DMS 273 (cell line): ENCODE measurements around the gene SPAG7.
"Not testable (repeated sequence)": the region's sequence is repeated elsewhere in the genome, so short reads cannot be mapped to it uniquely, and the experiment has no call there.

Source experiments
- DNase-seq: peaks from one replicate; lab custom pipeline; 2025; ENCODE audit not compliant: unreplicated experiment; lab: John Stamatoyannopoulos, UW

SPAG7 gene

DNA sequence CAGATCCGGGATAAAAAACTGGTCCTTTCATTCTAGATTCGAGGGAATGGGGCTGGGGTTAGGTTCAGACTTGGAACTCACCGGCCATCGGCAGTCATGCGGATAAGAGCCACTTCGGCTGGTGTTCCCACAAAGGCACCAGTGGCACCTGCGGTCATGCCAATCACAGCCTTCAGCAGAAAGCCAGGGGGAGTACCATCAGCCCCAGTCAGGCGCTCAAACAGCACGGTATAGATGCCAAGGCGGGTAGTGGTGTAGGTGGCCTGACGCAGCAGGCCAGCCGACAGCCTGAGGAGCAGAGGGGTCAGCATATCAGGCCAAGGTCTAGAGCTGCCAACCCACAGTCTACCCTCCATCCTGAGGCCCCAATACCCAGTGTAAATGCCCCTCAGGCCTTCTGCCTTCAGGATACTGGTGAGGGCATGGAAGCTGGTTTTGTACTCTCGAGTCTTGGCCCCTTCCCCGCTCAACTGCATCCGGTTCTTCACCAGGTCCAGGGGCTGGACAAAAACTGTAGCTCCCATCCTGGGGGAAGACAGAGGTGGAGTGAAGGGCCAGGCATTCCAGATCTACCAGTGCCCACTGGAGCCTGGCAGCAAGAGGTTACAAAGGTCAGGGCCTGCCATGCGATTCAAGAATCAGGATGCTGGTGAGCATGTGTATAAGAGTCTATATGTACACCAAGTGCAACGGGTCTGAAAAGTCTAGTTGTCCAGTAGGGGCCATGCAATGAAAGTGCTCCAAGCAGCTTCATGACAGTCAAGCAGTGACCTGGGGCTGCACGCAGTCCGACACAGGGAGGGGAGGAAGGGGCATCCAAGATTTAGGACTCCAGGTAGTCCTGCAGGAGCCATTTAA is 28.7 kb downstream of the SPAG7 start:
- peak; percentile 44 for DNase-seq

DNA sequence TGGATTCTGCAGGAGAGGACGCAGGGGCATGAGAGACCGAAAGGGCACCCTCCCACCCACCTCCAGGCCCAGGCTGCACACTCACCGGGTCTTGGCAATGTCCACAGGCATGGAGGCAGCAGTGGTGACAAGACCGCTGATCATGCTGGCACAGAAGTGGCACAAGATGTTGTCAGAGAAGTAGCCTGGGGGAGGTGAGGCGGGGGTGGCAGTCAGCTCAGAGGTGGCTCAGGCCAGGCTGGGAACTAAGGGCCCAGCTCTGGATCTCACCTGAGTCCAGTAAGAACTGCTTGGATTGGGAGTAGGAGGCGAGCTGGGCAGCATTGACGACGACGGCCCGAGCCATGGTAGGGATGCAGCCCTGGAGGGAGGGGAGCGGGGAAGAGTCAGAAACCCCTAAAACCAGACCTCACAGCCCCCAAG is 29.5 kb downstream of the SPAG7 start:
- no peak for DNase-seq

DNA sequence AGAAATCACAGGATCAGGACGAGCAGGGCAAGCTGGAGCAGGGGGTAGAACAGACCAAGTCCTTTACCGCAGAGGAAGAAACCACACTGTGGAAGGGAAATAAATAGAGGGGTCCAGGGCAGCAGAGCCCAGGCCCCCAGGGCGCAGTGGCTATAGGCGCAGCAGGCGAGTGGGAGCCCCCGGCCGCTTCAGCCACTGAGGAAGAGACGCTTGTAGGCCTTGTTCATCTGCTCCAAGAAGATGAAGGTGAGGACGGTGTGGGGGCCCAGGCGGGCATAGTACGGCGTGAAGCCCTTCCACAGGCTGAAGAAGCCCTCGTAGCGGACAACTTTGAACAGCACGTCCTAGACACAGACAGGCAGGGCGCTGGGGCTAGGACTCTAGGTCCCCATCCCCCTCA is 30.1 kb downstream of the SPAG7 start:
- no peak for DNase-seq

DNA sequence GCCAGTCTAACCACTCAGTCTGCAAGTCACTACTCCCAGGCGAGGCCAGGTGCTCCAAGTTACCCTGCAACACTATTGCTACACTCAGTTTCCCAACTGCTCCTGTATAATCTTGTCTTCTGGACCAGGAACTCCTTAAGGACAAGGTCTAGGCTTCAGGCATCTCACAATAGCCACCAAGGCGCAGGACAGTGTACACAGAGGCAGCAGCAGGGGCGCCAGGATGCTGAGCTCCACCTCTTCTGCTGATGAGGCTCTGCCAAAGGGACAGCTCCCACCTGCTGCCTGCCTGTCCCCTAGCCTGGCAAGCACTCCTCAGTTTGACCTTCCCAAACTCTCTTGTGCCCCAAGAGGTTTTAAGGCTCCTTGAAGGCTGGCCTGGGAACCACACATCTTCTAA is 31.2 kb downstream of the SPAG7 start:
- DNase-seq: no peak

DNA sequence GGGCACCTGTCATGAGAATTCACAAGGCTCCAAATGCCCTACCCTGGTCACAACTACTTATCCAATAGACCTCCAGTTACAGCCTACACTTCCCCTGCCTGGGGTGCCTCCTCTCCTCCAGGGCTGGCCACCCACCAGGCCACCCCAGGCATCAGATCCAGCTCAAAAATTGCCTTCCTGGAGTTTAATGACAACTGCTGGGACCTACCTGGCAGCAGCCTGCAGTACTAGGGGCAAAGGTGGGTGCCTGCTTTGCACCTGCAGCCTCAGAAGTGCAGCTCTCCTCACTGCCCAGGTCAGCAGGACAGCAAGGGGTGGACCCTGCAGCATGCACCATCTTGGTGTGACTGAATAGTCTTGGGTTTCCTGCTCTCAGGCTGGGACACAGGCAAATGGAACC is 32.0 kb downstream of the SPAG7 start:
- DNase-seq: no peak

DNA sequence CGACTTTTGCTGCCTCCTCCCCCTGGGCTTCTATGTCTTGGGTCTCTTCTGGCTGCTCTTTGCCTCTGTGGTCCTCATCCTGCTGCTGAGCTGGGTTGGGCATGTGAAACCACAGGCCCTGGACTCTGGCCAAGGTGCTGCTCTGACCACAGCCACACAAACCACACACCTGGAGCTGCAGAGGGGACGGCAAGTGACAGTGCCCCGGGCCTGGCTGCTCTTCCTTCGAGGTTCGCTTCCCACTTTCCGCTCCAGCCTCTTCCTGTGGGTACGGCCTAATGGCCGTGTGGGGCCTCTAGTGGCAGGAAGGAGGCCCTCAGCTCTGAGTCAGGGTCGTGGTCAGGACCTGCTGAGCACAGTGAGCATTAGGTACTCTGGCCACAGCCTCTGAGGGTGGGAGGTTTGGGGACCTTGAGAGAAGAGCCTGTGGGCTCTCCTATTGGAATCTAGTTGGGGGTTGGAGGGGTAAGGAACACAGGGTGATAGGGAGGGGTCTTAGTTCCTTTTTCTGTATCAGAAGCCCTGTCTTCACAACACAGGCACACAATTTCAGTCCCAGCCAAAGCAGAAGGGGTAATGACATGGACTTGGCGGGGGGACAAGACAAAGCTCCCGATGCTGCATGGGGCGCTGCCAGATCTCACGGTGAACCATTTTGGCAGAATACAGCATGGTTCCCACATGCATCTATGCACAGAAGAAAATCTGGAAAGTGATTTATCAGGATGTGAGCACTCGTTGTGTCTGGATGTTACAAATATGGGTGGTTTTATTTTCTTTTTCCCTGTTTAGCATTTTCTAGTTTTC is 33.2 kb downstream of the SPAG7 start:
- DNase-seq: peak; percentile 26

DNA sequence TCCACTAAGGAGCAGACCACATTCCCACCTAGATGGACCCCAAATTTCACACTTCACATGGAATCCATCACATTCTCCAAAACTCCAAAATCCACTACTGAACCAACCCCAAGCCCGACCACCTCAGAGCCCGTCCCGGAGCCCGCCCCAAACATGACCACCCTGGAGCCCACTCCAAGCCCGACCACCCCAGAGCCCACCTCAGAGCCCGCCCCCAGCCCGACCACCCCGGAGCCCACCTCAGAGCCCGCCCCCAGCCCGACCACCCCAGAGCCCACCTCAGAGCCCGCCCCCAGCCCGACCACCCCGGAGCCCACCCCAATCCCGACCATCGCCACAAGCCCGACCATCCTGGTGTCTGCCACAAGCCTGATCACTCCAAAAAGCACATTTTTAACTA is 34.0 kb downstream of the SPAG7 start:
- DNase-seq: no peak

DNA sequence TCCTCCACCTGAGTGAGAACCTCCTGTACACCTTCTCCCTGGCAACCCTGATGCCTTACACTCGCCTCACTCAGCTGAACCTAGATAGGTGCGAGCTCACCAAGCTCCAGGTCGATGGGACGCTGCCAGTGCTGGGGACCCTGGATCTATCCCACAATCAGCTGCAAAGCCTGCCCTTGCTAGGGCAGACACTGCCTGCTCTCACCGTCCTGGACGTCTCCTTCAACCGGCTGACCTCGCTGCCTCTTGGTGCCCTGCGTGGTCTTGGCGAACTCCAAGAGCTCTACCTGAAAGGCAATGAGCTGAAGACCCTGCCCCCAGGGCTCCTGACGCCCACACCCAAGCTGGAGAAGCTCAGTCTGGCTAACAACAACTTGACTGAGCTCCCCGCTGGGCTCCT is 34.9 kb downstream of the SPAG7 start:
- DNase-seq: no peak

DNA sequence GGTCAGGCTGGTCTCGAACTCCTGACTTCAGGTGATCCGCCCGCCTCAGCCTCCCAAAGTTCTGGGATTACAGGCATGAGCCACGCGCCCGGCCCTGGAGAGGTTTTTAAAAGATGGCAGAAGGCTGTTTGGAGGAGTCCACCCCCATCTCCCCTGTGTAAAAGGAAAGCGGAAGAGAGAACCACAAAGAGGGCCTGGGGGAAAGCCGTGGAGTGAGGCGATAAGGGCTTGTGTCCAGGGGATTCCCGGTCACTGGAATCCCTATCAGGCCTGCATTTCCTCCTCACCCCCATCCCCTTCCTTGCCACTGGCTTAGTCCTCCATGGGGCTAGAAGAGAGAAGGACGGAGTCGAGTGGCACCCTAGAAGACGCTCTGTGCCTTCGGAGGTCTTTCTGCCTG is 35.7 kb downstream of the SPAG7 start, which contains the start of gene GP1BA:
TSS of gene GP1BA (plus strand) at position 315 of the 400 bp plus-strand sequence. CDS start 328 bp downstream, outside the sequence.
- no peak for DNase-seq

DNA sequence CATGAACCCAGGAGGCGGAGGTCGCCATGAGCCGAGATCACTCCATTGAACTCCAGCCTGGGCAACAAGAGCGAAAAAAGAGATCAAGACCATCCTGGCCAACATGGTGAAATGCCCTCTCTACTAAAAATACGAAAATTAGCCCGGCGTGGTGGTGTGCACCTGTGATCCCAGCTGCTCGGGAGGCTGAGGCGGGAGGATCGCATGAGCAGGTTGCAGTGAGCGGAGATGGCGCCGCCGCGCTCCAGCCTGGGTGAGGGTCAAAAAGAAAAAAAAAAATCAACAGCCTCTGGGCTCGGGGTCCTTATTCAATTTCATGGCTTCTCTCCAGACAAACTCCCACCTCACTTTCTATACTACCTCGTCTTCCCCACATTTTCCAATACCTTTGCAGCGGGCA is 38.7 kb downstream of the SPAG7 start:
- DNase-seq: no peak

DNA sequence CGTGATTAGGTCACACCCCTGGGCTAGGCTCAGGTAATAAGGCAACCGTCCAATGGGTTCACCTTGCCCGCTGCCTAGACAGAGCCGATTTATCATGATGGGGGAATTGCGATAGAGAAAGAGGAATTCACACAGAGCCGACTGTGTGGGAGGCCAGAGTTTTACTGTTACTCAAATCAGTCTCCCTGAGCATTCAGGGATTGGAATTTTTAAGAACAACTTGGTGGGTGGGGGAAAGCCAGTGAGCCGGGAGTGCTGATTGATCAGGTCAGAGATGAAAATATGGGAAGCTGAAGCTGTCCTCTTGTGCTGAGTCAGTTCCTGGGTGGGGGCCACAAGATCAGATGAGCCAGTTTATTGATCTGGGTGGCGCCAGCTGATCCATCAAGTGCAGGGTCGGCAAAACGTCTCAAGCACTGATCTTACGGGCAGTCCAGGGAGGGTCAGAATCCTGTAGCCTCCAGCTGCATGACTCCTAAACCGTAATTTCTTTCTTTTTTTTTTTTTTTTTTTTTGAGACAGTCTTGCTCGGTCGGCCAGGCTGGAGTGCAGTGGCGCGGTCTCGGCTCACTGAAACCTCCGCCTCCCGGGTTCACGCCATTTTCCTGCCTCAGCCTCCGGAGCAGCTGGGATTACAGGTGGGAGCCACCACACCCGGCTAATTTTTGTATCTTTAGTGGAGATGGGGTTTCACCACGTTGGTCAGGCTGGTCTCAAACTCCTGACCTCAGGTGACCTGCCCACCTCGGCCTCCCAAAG is 40.9 kb downstream of the SPAG7 start:
- DNase-seq: not testable (repeated sequence)

DNA sequence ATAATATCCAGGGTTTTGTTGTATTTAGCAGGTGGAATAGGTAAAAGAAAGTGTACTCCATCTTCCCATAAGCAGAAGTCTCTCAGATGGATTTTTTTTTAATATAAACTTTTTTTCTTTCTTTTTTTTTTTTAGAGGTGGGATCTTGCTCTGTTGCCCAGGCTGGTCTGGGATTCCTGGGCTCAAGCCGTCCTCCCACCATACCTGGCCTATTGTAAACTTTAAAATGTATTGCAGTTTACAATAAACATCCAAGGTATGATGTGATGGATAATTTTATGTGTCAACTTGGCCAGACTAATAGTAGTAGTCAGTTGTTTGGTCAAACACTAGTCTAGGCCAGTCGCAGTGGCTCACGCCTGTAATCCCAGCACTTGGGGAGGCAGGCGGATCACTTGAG is 46.3 kb downstream of the SPAG7 start:
- DNase-seq: no peak

DNA sequence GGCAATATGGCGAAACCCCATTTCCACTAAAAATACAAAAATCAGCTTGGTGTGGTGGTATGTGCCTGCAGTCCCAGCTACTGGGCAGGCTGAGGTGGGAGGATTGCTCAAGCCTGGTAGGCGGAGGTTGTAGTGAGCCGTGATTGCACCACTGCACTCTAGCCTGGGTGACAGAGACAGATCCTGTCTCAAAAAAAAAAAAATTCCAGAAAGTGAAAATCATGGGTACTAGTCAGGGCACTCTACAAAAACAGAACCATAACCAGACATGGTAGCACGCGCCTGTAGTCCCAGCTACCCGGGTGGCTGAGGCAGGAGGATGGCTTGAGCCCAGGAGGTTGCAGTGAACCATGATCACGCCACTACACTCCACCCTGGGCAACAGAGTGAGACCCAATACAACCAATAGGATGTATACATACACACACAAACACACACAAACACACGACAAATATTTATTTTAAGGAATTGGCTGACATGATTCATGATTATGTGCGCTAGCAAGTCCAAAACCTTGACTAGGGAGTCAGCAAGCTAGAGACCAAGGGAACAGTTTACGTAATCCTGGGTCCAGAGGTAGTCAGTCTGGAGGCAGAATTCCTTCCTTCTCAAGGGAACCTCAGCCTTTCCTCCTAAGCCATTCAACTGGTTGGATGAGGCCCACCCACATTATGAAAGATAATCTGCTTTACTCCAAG is 47.1 kb downstream of the SPAG7 start:
- DNase-seq: no peak

DNA sequence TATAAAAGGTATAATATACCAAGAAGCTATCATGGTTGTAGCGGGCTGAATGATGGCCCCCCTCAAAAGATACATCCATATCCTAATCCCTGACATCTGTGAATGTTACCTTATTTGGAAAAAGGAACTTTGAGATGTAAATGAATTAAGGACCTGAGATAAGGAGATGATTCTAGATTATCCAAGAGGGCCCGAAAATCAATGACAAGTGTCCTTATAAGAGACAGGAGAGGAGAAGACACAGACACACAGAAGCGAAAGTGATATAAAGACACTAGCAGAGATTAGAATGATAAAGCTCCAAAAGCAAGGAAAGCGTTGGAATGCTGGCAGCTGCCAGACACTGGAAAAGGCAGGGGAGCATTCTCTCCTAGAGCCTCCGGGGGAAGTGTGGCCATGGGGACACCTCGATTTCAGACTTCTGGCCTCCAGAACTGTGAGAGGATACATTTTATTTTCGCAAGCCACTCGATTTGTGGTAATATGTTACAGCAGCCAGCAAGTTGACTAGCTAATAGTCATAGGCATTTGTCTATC is 48.0 kb downstream of the SPAG7 start:
- DNase-seq: no peak

DNA sequence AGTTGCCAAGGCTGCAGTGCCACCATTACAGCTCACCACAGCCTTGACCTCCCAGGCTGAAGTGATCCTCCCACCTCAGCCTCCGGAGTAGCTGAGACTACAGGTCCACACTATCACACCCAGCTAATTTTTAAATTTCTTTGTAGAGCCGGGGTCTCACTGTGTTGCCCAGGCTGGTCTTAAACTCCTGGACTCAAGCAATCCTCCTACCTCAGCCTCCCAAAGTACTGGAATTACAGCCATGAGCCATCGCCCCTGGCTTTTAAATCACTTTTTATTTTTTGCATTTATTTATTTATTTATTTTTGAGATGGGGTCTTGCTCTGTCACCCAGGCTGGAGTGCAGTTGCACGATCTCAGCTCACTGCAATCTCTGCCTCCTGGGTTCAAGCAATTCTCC is 53.1 kb downstream of the SPAG7 start:
- not testable (repeated sequence) for DNase-seq

DNA sequence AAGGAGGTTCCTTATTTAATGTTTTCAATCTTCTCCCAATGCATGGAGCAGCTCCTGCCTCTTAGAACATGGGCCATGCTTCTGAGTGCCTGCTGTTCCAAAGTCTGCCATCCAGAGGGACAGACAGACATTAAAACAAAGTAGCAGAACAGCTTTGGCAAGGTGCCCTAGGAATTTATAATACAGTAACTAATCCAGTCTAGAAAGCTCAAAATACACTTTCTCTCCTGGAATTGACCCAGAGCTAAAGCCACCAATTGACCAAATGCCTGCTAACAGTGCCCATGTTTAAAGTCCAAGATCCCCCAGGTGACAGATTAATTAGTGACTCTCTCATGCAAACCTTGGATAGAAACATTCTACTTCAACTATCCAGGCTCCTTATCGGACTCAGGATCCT is 53.6 kb downstream of the SPAG7 start:
- DNase-seq: peak; percentile 45
